GM12878 (cell line): ENCODE results near the gene LRRC19. TPM values are rescaled to one million over a fixed set of nuclear protein-coding genes. Genes with fewer than 3 reads are reported as not detected.

Experiments used
- ATAC-seq: fragments of 200-7000 bp; cut with Tn5 transposase; 3 replicates; pipeline ENCODE4 v1.9.1; 2020; ENCODE audit warnings: mild to moderate bottlenecking, moderate library complexity
- BruUV-seq: library from RNA; stranded (reverse); fragments of 400-500 nt; replicated peaks from 2 replicates; lab custom pipeline; 2021; lab: Mats Ljungman, UMichigan
- CTCF ChIA-PET: fragments of 300-600 bp; sonication (Branson Sonifier 250); formaldehyde crosslinking; extraction: SDS; loops from one replicate; lab custom pipeline; 2021; ENCODE audit warnings: inconsistent platforms; lab: Yijun Ruan, JAX
- POLR2A ChIA-PET: fragments of 350-600 bp; formaldehyde crosslinking; extraction: SDS; loops from one replicate; lab custom pipeline; 2021; ENCODE audit warnings: inconsistent platforms; lab: Charles Lee
- RAD21 ChIA-PET: fragments of 300-600 bp; sonication (Branson Sonifier 250); formaldehyde crosslinking; loops from one replicate; lab custom pipeline; 2023; ENCODE audit warnings: antibody characterized with exemption; ENCODE audit not compliant: unreplicated experiment; lab: Charles Lee
- SMC1A ChIA-PET: fragments of 300-600 bp; sonication (Branson Sonifier 250); formaldehyde crosslinking; loops from one replicate; lab custom pipeline; 2023; ENCODE audit not compliant: unreplicated experiment, uncharacterized antibody; lab: Charles Lee
- DNase-seq: peaks from one replicate; pipeline ENCODE4 v3.0.0-alpha.2; 2011; ENCODE audit warnings: low read depth, low spot score
- FAIRE-seq: peaks from 3 replicates; lab custom pipeline; 2011; peaks lifted over from hg19 to GRCh38; lab: Jason Lieb, UNC
- H2AFZ ChIP-seq: 2 replicates; pipeline ENCODE4 v1.6.0; 2011; ENCODE audit warnings: low read depth, low read length, control low read depth; ENCODE audit not compliant: control insufficient read depth
- H3K27ac ChIP-seq: 2 replicates; pipeline ENCODE4 v1.5.1; 2011; ENCODE audit warnings: control low read depth; ENCODE audit not compliant: control insufficient read depth, insufficient read depth
- H3K27me3 ChIP-seq, 2 experiments: replicated peaks in 1 of 2; 2 replicates each; pipeline versions ENCODE4 v1.6.0 to v1.6.1; 2011; ENCODE audit warnings: low read length in 1 of 2; ENCODE audit not compliant: control insufficient read depth in 2 of 2, insufficient read depth in 2 of 2
- H3K36me3 ChIP-seq, 2 experiments: 2 replicates each; pipeline ENCODE4 v1.5.1; 2011; ENCODE audit warnings: low read length in 1 of 2; ENCODE audit not compliant: control insufficient read depth in 2 of 2, insufficient read depth in 2 of 2
- H3K4me1 ChIP-seq: 2 replicates; pipeline ENCODE4 v1.6.1; 2011; ENCODE audit warnings: mild to moderate bottlenecking, low read length, moderate library complexity, mixed read lengths; ENCODE audit not compliant: control insufficient read depth, insufficient read depth
- H3K4me2 ChIP-seq: 2 replicates; pipeline ENCODE4 v1.6.0; 2011; ENCODE audit warnings: control low read depth; ENCODE audit not compliant: control insufficient read depth, insufficient read depth
- H3K4me3 ChIP-seq: fragments of 200-600 bp; sonication (generic); 2 replicates; pipeline ENCODE4 v1.5.1; 2016
- H3K79me2 ChIP-seq: 2 replicates; pipeline ENCODE4 v1.6.0; 2011; ENCODE audit warnings: low read length; ENCODE audit not compliant: control insufficient read depth, insufficient read depth
- H3K9ac ChIP-seq: 2 replicates; pipeline ENCODE4 v1.8.0; 2011; ENCODE audit warnings: low read length, control low read depth, mixed read lengths; ENCODE audit not compliant: control insufficient read depth, insufficient read depth
- H3K9me3 ChIP-seq: replicated peaks from 3 replicates; pipeline ENCODE4 v1.5.1; 2011; ENCODE audit warnings: mild to moderate bottlenecking, low read length; ENCODE audit not compliant: control insufficient read depth, insufficient read depth
- H4K20me1 ChIP-seq: 2 replicates; pipeline ENCODE4 v1.6.0; 2011; ENCODE audit not compliant: control insufficient read depth, insufficient read depth
- CHD4 ChIP-seq: fragments of 200-600 bp; sonication (generic); IDR thresholded peaks from 2 replicates; pipeline ENCODE4 v1.6.1; 2016; ENCODE audit warnings: mild to moderate bottlenecking
- EGR1 ChIP-seq, 2 experiments: IDR thresholded peaks; 1 replicate in 1 of 2; 2 replicates in 1 of 2; pipeline ENCODE4 v1.6.1; 2011 to 2012; ENCODE audit warnings: low read depth in 2 of 2, low read length in 2 of 2, borderline replicate concordance in 1 of 2, mild to moderate bottlenecking in 1 of 2, moderate library complexity in 1 of 2
- POLR2AphosphoS5 ChIP-seq: IDR thresholded peaks from 2 replicates; pipeline ENCODE4 v1.6.1; 2011; ENCODE audit warnings: mild to moderate bottlenecking, low read length, inconsistent platforms
- SPI1 ChIP-seq: IDR thresholded peaks from 2 replicates; pipeline ENCODE4 v1.6.1; 2011; ENCODE audit warnings: low read depth, mild to moderate bottlenecking, low read length, moderate library complexity, borderline replicate concordance; ENCODE audit not compliant: insufficient read depth
- USF1 ChIP-seq: IDR thresholded peaks from 2 replicates; pipeline ENCODE4 v1.6.1; 2011; ENCODE audit warnings: borderline replicate concordance, low read depth, mild to moderate bottlenecking, moderate library complexity, mixed read lengths, low read length; ENCODE audit not compliant: insufficient read depth; ENCODE audit errors: extremely low read length
- YBX1 ChIP-seq: fragments of 450-650 bp; IDR thresholded peaks from 2 replicates; pipeline ENCODE4 v1.6.1; 2016; ENCODE audit warnings: antibody characterized with exemption
- WGBS: methylation state at CpG from one replicate; pipeline ENCODE4 v1.1.6; 2016; ENCODE audit warnings: low lambda C conversion rate; ENCODE audit not compliant: insufficient replicate concordance, insufficient coverage; ENCODE audit errors: missing lambda C conversion rate; 5-methylcytosine and 5-hydroxymethylcytosine counted together
- in situ Hi-C: fragments of 300-500 bp; cut with MboI; formaldehyde crosslinking; loops from 9 replicates; pipeline ENCODE4 v1.14.3; 2018; ENCODE audit warnings: mixed read lengths
- intact Hi-C: fragments of 100-400 bp; cut with micrococcal nuclease; formaldehyde crosslinking; loops from one replicate; pipeline ENCODE4 v1.14.2; 2022; ENCODE audit not compliant: unreplicated experiment
- polyA plus RNA-seq, 11 experiments: library from polyadenylated mRNA; depleted of rRNA in 4 of 11; unstranded in 6 of 11; stranded (reverse) in 5 of 11; fragments of >200 nt; fragmentation: Nextera tagmentation in 4 of 11; fragmentation: Illumina TruSeq in 1 of 11; extraction: Ambion mirVana in 4 of 11; extraction: Trizol in 1 of 11; gene quantifications; 1 replicate in 1 of 11; 2 replicates in 10 of 11; pipeline versions ENCODE4 v1.2.1 to v1.2.3, GENCODE V29; 2011 to 2016; ENCODE audit warnings: inconsistent platforms in 2 of 11, missing spikeins in 2 of 11, low read depth in 1 of 11
- total RNA-seq, 4 experiments: library from RNA; depleted of rRNA in 3 of 4; stranded (reverse); fragments of >200 nt in 3 of 4; fragmentation: Illumina TruSeq in 1 of 4; extraction: Trizol in 1 of 4; gene quantifications; 2 replicates each; pipeline versions ENCODE4 v1.2.1 to v1.2.3, GENCODE V29; 2013 to 2021
- TF ChIP-seq, protein P1 (sequence below): IDR thresholded peaks from 2 replicates; pipeline ENCODE4 v1.6.1; 2012; ENCODE audit warnings: low read length, inconsistent platforms

LRRC19 gene
- total and polyA plus RNA-seq, 10 of the 15 experiments (the other 5 are each of a cell fraction or from before 2014, with no cell fraction given), result 0.02 to 0.20 (median 0.08) TPM; not detected in 6

GRCh38 chr9:26995810-26996209 lies 9.7 kb downstream of the LRRC19 start:
- POLR2A ChIA-PET, result interaction anchor here (1.5 kb wide), 1 partner anchor 13 kb away, joined by 4 read pairs; no protein-coding TSS in a partner anchor
- CTCF ChIA-PET, result interaction anchor here (1.3 kb wide), 1 partner anchor 12 kb away, joined by 3 read pairs; no protein-coding TSS in a partner anchor
- Histone ChIP-seq H3K4me3 (no peak overlapping the region), H3K4me1 (no peaks in the 10 kb centered on the region), H3K36me3 (no peaks in the 10 kb centered on the region), H3K9me3 (no peaks in the 10 kb centered on the region), H3K79me2 (no peaks in the 10 kb centered on the region), H3K4me2 (no peak overlapping the region), H3K9ac (no peak overlapping the region), H2AFZ (no peak overlapping the region), H3K27me3 (no peaks in the 10 kb centered on the region), H3K27ac (no peak overlapping the region), H4K20me1 (no peaks in the 10 kb centered on the region)
- DNase-seq (no peak), FAIRE-seq (no peak), ATAC-seq (no peak)
- BruUV-seq, result no TSS peak
- SMC1A ChIA-PET, result no interaction called here
- intact Hi-C loops (no loop called here), in situ Hi-C loops (no loop called here)
- RAD21 ChIA-PET, result no interaction called here
- 93% methylated on average over 2 of the region's 2 CpGs for WGBS
- TF ChIP-seq EGR1 (IDR thresholded peaks at IDR 0.05; ENCODE audit: borderline replicate concordance in 1 of 2, low read depth in 2 of 2, low read length in 2 of 2) (no peak), USF1 (no peak), SPI1 (no peak), YBX1 (no peak), CHD4 (no peak), POLR2AphosphoS5 (no peak)
- TF ChIP-seq, protein P1, sequence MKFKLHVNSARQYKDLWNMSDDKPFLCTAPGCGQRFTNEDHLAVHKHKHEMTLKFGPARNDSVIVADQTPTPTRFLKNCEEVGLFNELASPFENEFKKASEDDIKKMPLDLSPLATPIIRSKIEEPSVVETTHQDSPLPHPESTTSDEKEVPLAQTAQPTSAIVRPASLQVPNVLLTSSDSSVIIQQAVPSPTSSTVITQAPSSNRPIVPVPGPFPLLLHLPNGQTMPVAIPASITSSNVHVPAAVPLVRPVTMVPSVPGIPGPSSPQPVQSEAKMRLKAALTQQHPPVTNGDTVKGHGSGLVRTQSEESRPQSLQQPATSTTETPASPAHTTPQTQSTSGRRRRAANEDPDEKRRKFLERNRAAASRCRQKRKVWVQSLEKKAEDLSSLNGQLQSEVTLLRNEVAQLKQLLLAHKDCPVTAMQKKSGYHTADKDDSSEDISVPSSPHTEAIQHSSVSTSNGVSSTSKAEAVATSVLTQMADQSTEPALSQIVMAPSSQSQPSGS, result no peak
